Endothelial cell of umbilical vein (primary cell): ENCODE results near the gene CCL17. TPM values are rescaled to one million over a fixed set of nuclear protein-coding genes. Genes with fewer than 3 reads are reported as not detected.

Experiments used
- BruUV-seq: library from RNA; stranded (reverse); fragments of 400-500 nt; replicated peaks from 2 replicates; lab custom pipeline; 2021; lab: Mats Ljungman, UMichigan
- CTCF ChIA-PET: fragments of 300-600, 350-600 bp; sonication (Branson Sonifier 250); formaldehyde crosslinking; loops from one replicate; lab custom pipeline; 2021; ENCODE audit warnings: antibody characterized with exemption, inconsistent platforms; lab: Charles Lee
- POLR2A ChIA-PET: fragments of 300-600, 350-600 bp; sonication (Branson Sonifier 250); formaldehyde crosslinking; loops from one replicate; lab custom pipeline; 2021; ENCODE audit warnings: antibody characterized with exemption, inconsistent platforms; lab: Charles Lee
- DNase-seq: peaks from one replicate; pipeline ENCODE4 v3.0.0-alpha.2; 2011; ENCODE audit warnings: low read depth, low spot score
- FAIRE-seq: peaks from 2 replicates; lab custom pipeline; 2011; peaks lifted over from hg19 to GRCh38; lab: Jason Lieb, UNC
- H2AFZ ChIP-seq: 2 replicates; pipeline ENCODE4 v1.6.0; 2012; ENCODE audit warnings: low read depth, low read length, control low read depth, inconsistent platforms
- H3K27ac ChIP-seq: 2 replicates; pipeline ENCODE4 v1.5.1; 2011; ENCODE audit warnings: low read depth, mild to moderate bottlenecking, control low read depth, low read length, moderate library complexity; ENCODE audit not compliant: insufficient read depth
- H3K27me3 ChIP-seq, 2 experiments: 2 replicates each; pipeline versions ENCODE4 v1.6.0 to v1.6.1; 2011; ENCODE audit warnings: low read length in 2 of 2, mixed read lengths in 1 of 2; ENCODE audit not compliant: control insufficient read depth in 2 of 2, insufficient read depth in 2 of 2
- H3K36me3 ChIP-seq, 2 experiments: 2 replicates in 1 of 2; 3 replicates in 1 of 2; pipeline ENCODE4 v1.5.1; 2011; ENCODE audit warnings: low read length in 2 of 2, mild to moderate bottlenecking in 1 of 2, moderate library complexity in 1 of 2; ENCODE audit not compliant: control insufficient read depth in 2 of 2, insufficient read depth in 2 of 2; ENCODE audit errors: extremely low read depth in 1 of 2
- H3K4me1 ChIP-seq: 3 replicates; pipeline ENCODE4 v1.5.1; 2011; ENCODE audit warnings: mild to moderate bottlenecking, low read length; ENCODE audit not compliant: control insufficient read depth, insufficient read depth; ENCODE audit errors: extremely low read depth
- H3K4me2 ChIP-seq: 2 replicates; pipeline ENCODE4 v1.6.1; 2011; ENCODE audit warnings: low read length, control low read depth, mixed read lengths; ENCODE audit not compliant: insufficient read depth
- H3K4me3 ChIP-seq, 3 experiments: fragments of 200-600 bp in 1 of 3; sonication (generic), shearing (Covaris generic) in 1 of 3; replicated peaks in 1 of 3; 2 replicates each; pipeline ENCODE4 v1.5.1; 2011 to 2016; ENCODE audit warnings: control low read depth in 3 of 3, low read length in 3 of 3, mild to moderate bottlenecking in 2 of 3, inconsistent platforms in 1 of 3, low read depth in 1 of 3, moderate library complexity in 1 of 3; ENCODE audit not compliant: insufficient read depth in 1 of 3
- H3K79me2 ChIP-seq: 2 replicates; pipeline ENCODE4 v1.6.0; 2012; ENCODE audit warnings: low read length, inconsistent platforms; ENCODE audit not compliant: control insufficient read depth, insufficient read depth
- H3K9ac ChIP-seq: replicated peaks from 2 replicates; pipeline ENCODE3; 2011; ENCODE audit warnings: low read length, control low read depth; ENCODE audit not compliant: insufficient read depth; ENCODE audit errors: extremely low read depth
- H3K9me1 ChIP-seq: replicated peaks from 3 replicates; pipeline ENCODE4 v1.6.0; 2011; ENCODE audit warnings: mild to moderate bottlenecking, low read length; ENCODE audit not compliant: control insufficient read depth, insufficient read depth; ENCODE audit errors: extremely low read depth
- H3K9me3 ChIP-seq: replicated peaks from 2 replicates; pipeline ENCODE4 v1.5.1; 2012; ENCODE audit warnings: low read length, inconsistent platforms; ENCODE audit not compliant: control insufficient read depth, insufficient read depth
- H4K20me1 ChIP-seq: replicated peaks from 2 replicates; pipeline ENCODE3; 2011; ENCODE audit warnings: mild to moderate bottlenecking, low read length; ENCODE audit not compliant: control insufficient read depth, insufficient read depth; ENCODE audit errors: extremely low read depth
- EZH2 ChIP-seq: IDR thresholded peaks from 2 replicates; pipeline ENCODE4 v1.6.1; 2012; ENCODE audit warnings: borderline replicate concordance, low read depth, mild to moderate bottlenecking, moderate library complexity, low read length, inconsistent platforms; ENCODE audit not compliant: severe bottlenecking
- FOS ChIP-seq: IDR thresholded peaks from 2 replicates; pipeline ENCODE4 v1.6.1; 2011; ENCODE audit warnings: mild to moderate bottlenecking, low read length, moderate library complexity, borderline replicate concordance; ENCODE audit not compliant: insufficient read depth
- GATA2 ChIP-seq: IDR thresholded peaks from 2 replicates; pipeline ENCODE4 v1.7.0; 2011; ENCODE audit warnings: low read depth, mild to moderate bottlenecking, moderate library complexity, mixed read lengths, low read length; ENCODE audit not compliant: insufficient read length, insufficient read depth
- JUN ChIP-seq: IDR thresholded peaks from 2 replicates; pipeline ENCODE4 v1.6.1; 2011; ENCODE audit warnings: borderline replicate concordance, low read depth; ENCODE audit not compliant: insufficient read length, insufficient read depth
- MAX ChIP-seq: IDR thresholded peaks from 2 replicates; pipeline ENCODE4 v1.6.1; 2011; ENCODE audit not compliant: insufficient read depth, insufficient read length
- MYC ChIP-seq: IDR thresholded peaks from one replicate; pipeline ENCODE4 v1.6.1; 2011; ENCODE audit warnings: mild to moderate bottlenecking, low read depth, low read length
- POLR2A ChIP-seq: IDR thresholded peaks from 2 replicates; pipeline ENCODE4 v1.6.1; 2012; ENCODE audit warnings: low read depth, mild to moderate bottlenecking, control low read depth, low read length
- POLR2AphosphoS5 ChIP-seq: IDR thresholded peaks from 2 replicates; pipeline ENCODE4 v1.6.1; 2012; ENCODE audit warnings: low read depth, mild to moderate bottlenecking, control low read depth, low read length, moderate library complexity; ENCODE audit not compliant: insufficient read depth
- dilution Hi-C: fragments of 300-500 bp; cut with MboI; formaldehyde crosslinking; loops from one replicate; pipeline ENCODE4 v1.15.0; 2019; ENCODE audit warnings: low sequenced_read_pairs; ENCODE audit not compliant: extremely low pct_ligation_motif_present
- intact Hi-C: fragments of 100-400 bp; cut with micrococcal nuclease; formaldehyde crosslinking; loops from one replicate; pipeline ENCODE4 v1.10.0; 2022
- polyA plus RNA-seq, 4 experiments: library from polyadenylated mRNA; depleted of rRNA in 3 of 4; stranded (reverse) in 3 of 4; unstranded in 1 of 4; fragments of >200 nt; gene quantifications; 2 replicates each; pipeline versions ENCODE4 v1.2.1 to v1.2.3, GENCODE V29; 2011 to 2012; ENCODE audit warnings: missing spikeins in 1 of 4
- total RNA-seq: library from RNA; stranded (reverse); gene quantifications from 2 replicates; pipeline ENCODE4 v1.2.3, GENCODE V29; 2021
- TF ChIP-seq, protein P1 (sequence below), 2 donors: IDR thresholded peaks; 1 replicate in 1 of 2; 2 replicates in 1 of 2; pipeline ENCODE4 v1.5.1; 2011; ENCODE audit warnings: low read length in 2 of 2, mild to moderate bottlenecking in 2 of 2, moderate library complexity in 2 of 2, control low read depth in 1 of 2, inconsistent platforms in 1 of 2, low read depth in 1 of 2; ENCODE audit not compliant: insufficient read depth in 1 of 2; ENCODE audit errors: extremely low read depth in 1 of 2

CCL17 gene
- total and polyA plus RNA-seq, 2 donors (not counting 3 experiments of a cell fraction or from before 2014, with no cell fraction given), result not detected

DNA sequence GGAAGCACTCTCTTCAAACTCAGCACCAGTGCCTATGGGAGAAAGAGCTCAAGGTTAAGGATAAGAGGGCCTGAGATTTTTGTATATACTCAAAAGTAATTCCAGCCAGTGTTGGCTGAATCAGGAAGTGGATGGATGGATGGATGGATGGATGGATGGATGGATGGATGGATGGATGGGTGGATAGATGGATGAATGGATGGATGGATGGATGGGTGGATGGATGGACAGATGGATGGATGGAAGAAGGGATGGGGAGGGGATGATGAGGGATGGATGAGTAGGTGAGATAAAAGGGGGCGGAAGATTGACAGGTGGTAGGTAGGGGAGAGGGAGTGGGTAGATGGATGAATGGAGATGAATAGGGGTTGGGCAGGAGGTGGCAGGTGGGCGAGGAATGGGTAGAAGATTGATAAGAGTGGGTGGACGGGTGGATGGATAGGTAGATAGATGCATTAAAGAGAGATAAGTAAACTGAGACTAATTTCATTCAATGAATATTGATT lies 28.2 kb upstream of the CCL17 start:
- peaks cover 11% of the 10 kb centered on the region for H3K4me1 ChIP-seq
- no peaks in the 10 kb centered on the region for H3K9me3 ChIP-seq
- dilution Hi-C loops (no loop called here), intact Hi-C loops (no loop called here)
- H3K36me3 ChIP-seq, result no peaks in the 10 kb centered on the region
- no peaks in the 10 kb centered on the region for H3K9me1 ChIP-seq
- FAIRE-seq (no peak), DNase-seq (no peak)
- ChIA-PET CTCF (no interaction called here), POLR2A (no interaction called here)
- H4K20me1 ChIP-seq, result no peaks in the 10 kb centered on the region
- H3K27me3 ChIP-seq, result peaks cover 4% of the 10 kb centered on the region in 2 experiments
- H3K79me2 ChIP-seq, result no peaks in the 10 kb centered on the region
- H3K9ac ChIP-seq, result no peak overlapping the region
- H3K4me3 ChIP-seq, result no peak overlapping the region
- no peak overlapping the region for H3K4me2 ChIP-seq
- H3K27ac ChIP-seq, result no peak overlapping the region
- no peak for TF ChIP-seq FOS
- TF ChIP-seq MAX, result no peak
- TF ChIP-seq POLR2AphosphoS5, result no peak
- no peak for TF ChIP-seq POLR2A
- no peak for TF ChIP-seq MYC
- no peak for TF ChIP-seq JUN
- no peak for TF ChIP-seq EZH2
- TF ChIP-seq, protein P1, sequence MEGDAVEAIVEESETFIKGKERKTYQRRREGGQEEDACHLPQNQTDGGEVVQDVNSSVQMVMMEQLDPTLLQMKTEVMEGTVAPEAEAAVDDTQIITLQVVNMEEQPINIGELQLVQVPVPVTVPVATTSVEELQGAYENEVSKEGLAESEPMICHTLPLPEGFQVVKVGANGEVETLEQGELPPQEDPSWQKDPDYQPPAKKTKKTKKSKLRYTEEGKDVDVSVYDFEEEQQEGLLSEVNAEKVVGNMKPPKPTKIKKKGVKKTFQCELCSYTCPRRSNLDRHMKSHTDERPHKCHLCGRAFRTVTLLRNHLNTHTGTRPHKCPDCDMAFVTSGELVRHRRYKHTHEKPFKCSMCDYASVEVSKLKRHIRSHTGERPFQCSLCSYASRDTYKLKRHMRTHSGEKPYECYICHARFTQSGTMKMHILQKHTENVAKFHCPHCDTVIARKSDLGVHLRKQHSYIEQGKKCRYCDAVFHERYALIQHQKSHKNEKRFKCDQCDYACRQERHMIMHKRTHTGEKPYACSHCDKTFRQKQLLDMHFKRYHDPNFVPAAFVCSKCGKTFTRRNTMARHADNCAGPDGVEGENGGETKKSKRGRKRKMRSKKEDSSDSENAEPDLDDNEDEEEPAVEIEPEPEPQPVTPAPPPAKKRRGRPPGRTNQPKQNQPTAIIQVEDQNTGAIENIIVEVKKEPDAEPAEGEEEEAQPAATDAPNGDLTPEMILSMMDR (IDR thresholded peaks at IDR 0.05; ENCODE audit: extremely low read depth in 1 of 2, insufficient read depth in 1 of 2, low read depth in 1 of 2, low read length in 2 of 2), result no peak
- no peak for TF ChIP-seq GATA2
- no peak overlapping the region for H2AFZ ChIP-seq
- no TSS peak for BruUV-seq
